Activated naive CD4-positive, alpha-beta T cell treated with anti-CD3 and anti-CD28 coated beads, Interleukin-2, amount 10 ng/mL, durations not matched to agents 7 days and 5 days (primary cell): ENCODE measurements around the gene KCNN3.
"Not testable (repeated sequence)": the region's sequence is repeated elsewhere in the genome, so short reads cannot be mapped to it uniquely, and the experiment has no call there.

Source experiments
- CTCF ChIA-PET: fragments of 350-600 bp; sonication (Branson Sonifier 250); formaldehyde crosslinking; loops from one replicate; lab custom pipeline; 2021; ENCODE audit warnings: antibody characterized with exemption; lab: Charles Lee
- DNase-seq: peaks from one replicate; pipeline ENCODE4 v3.0.0-alpha.2; 2020
- H3K27ac Mint-ChIP-seq: one replicate; pipeline ENCODE4 v1.8.0; 2021; ENCODE audit warnings: mild to moderate bottlenecking, moderate library complexity, mixed read lengths
- H3K27me3 Mint-ChIP-seq: one replicate; pipeline ENCODE4 v1.8.0; 2021; ENCODE audit warnings: mild to moderate bottlenecking, mixed read lengths
- H3K36me3 Mint-ChIP-seq: one replicate; pipeline ENCODE4 v1.8.0; 2021; ENCODE audit warnings: mixed read lengths
- H3K4me1 Mint-ChIP-seq: one replicate; pipeline ENCODE4 v1.8.0; 2021; ENCODE audit warnings: mixed read lengths
- H3K4me3 Mint-ChIP-seq: one replicate; pipeline ENCODE4 v1.8.0; 2021; ENCODE audit warnings: mild to moderate bottlenecking, moderate library complexity, mixed read lengths
- H3K9me3 Mint-ChIP-seq: one replicate; pipeline ENCODE4 v1.8.0; 2021; ENCODE audit warnings: mixed read lengths

KCNN3 gene

DNA sequence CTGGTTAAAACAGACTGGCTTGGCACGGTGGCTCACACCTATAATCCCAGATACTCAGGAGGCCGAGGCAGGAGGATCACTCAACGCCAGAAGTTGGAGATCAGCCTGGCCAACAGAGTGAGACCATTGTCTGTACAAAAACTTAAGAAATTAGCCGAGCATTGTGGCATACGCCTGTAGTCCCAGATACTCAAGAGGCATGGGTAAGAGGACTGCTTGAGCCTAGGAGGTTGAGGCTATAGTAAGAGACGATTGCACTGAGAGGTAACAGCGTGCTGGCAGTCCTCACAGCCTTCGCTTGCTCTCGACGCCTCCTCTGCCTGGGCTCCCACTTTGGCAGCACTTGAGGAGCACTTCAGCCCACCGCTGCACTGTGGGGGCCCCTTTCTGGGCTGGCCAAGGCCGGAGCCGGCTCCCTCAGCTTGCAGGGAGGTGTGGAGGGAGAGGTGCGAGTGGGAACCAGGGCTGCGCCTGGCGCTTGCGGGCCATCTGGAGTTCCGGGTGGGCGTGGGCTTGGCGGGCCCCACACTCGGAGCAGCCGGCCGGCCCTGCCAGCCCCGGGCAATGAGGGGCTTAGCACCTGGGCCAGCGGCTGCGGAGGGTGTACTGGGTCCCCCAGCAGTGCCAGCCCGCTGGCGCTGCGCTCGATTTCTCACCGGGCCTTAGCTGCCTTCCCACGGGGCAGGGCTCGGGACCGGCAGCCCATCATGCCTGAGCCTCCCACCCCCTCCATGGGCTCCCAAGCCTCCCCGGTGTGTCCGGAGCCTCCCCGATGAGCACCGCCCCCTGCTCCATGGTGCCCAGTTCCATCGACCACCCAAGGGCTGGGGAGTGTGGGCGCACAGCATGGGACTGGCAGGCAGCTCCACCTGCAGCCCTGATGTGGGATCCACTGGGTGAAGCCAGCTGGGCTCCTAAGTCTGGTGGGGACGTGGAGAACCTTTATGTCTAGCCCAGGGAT lies 199.5 kb downstream of the KCNN3 start:
- not testable (repeated sequence) for H3K27me3 Mint-ChIP-seq, H3K27ac Mint-ChIP-seq, H3K4me3 Mint-ChIP-seq, H3K36me3 Mint-ChIP-seq, H3K9me3 Mint-ChIP-seq, DNase-seq
- CTCF ChIA-PET = interaction anchor here (0.6 to 5.6 kb wide), 32 partner anchors 9 to 389 kb away, joined by 3 to 50 read pairs (median 6); partner anchors contain the start of gene PBXIP1
- H3K4me1 Mint-ChIP-seq = peaks cover 15% of the 10 kb centered on the region

- Mint-ChIP-seq H3K9me3 (peaks cover 3% of the 10 kb centered on the region), H3K36me3 (no peaks in the 10 kb centered on the region), H3K4me3 (no peak overlapping the region), H3K27me3 (no peaks in the 10 kb centered on the region), H3K4me1 (peaks cover 15% of the 10 kb centered on the region), H3K27ac (no peak overlapping the region)
- CTCF ChIA-PET = interaction anchor here (0.6 to 5.6 kb wide), 39 partner anchors 10 to 390 kb away, joined by 3 to 50 read pairs (median 5); partner anchors contain the start of genes KCNN3, PBXIP1 and PMVK
- peak; percentile 87 for DNase-seq
Measured at GRCh38 chr1:154669464-154670282, 200.4 kb downstream of the KCNN3 start.

GRCh38 chr1:154666051-154666790 lies 203.9 kb downstream of the KCNN3 start:
- no peak overlapping the region for H3K27ac Mint-ChIP-seq
- CTCF ChIA-PET = interaction anchor here (5.6 kb wide), 1 partner anchor 212 kb away, joined by 50 read pairs; no protein-coding TSS in a partner anchor

DNA sequence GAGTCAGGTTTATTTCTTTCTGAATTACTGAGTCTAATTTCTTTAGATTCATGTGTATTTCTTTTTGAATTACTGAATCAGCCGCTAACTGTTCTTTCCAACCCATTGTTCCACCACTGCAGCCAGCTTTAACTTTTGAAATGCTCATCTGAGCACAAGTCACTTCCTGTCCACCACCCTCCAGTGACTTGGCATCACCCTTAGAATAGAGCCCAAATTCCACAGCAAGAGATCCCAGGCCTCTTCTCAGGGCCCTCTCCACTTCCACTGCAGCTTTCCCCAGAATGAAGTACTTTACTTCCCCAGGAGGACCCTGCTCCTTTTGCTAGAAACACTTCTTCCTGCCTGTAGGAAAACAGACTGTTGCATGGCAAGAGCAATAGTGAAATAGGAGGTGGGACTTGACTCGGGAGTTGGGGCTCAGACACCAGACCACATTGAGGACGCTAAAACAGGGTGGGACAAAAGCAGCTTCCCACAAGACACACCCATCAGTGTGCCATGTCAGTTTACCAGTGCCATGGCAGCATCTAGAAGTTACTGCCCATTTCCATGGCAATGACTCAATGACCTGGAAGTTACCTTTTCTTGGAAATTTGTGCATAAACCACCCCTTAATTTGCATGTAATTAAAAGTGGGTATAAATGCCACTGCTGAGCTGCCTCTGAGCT lies 205.6 kb downstream of the KCNN3 start:
- peak overlapping the region; percentile 38 for H3K27ac Mint-ChIP-seq
- CTCF ChIA-PET = interaction anchor here (0.8 to 2.5 kb wide), 2 partner anchors 105 to 198 kb away, joined by 3 to 8 read pairs; no protein-coding TSS in a partner anchor

More at GRCh38 chr1:154666051-154666790, 203.9 kb downstream of the KCNN3 start:
- peaks cover 11% of the 10 kb centered on the region for H3K4me1 Mint-ChIP-seq
- no peak for DNase-seq
- peaks cover 10% of the 10 kb centered on the region for H3K27me3 Mint-ChIP-seq
- H3K36me3 Mint-ChIP-seq = no peaks in the 10 kb centered on the region
- no peak overlapping the region for H3K4me3 Mint-ChIP-seq
- no peaks in the 10 kb centered on the region for H3K9me3 Mint-ChIP-seq

DNA sequence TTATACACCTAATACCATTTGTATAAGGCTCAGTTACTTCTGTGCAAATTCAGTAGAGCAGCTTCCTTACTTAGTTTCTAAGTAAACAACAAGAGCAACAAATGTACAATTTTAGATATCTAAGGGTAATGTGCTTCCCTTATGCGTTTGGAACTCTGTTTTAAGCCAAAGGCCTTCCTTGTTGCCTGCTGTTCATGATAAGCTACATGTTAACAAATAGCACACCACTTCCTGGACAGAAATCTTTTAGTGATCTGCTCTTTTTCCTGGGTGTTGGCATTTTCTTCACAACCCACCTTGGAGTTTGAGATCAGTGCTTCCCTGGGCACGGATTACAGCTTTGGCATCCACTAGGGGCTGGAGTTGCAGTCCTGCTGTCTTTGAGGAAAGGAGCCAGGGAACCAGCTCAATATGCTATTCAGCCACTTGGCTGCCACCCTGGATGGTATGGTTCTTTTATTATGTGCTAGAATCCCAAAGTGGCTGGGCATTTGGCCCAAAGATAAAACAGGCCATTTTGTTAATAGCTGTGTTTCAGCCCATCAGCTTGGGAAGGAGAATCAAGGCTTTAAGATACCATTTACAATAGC lies 206.5 kb downstream of the KCNN3 start:
- H3K27me3 Mint-ChIP-seq = peaks cover 18% of the 10 kb centered on the region
- H3K27ac Mint-ChIP-seq = no peak overlapping the region
- H3K36me3 Mint-ChIP-seq = no peaks in the 10 kb centered on the region
- H3K4me3 Mint-ChIP-seq = no peak overlapping the region
- no peak for DNase-seq
- peaks cover 5% of the 10 kb centered on the region for H3K4me1 Mint-ChIP-seq
- CTCF ChIA-PET = interaction anchor here (1.2 to 2.5 kb wide), 2 partner anchors 97 to 104 kb away, joined by 3 to 8 read pairs; no protein-coding TSS in a partner anchor
- no peaks in the 10 kb centered on the region for H3K9me3 Mint-ChIP-seq

More for the DNA sequence above, 205.6 kb downstream of the KCNN3 start:
- Mint-ChIP-seq H3K4me1 (peaks cover 5% of the 10 kb centered on the region), H3K36me3 (no peaks in the 10 kb centered on the region), H3K4me3 (no peak overlapping the region), H3K9me3 (no peaks in the 10 kb centered on the region), H3K27me3 (peaks cover 10% of the 10 kb centered on the region)
- DNase-seq = no peak

- H3K27me3 Mint-ChIP-seq = peaks cover 39% of the 10 kb centered on the region
- H3K36me3 Mint-ChIP-seq = no peaks in the 10 kb centered on the region
- H3K9me3 Mint-ChIP-seq = no peaks in the 10 kb centered on the region
Measured at GRCh38 chr1:154661110-154661509, 209.0 kb downstream of the KCNN3 start.

GRCh38 chr1:154659823-154660592 lies 210.1 kb downstream of the KCNN3 start:
- H3K9me3 Mint-ChIP-seq = no peaks in the 10 kb centered on the region
- CTCF ChIA-PET = interaction anchor here (0.9 to 1.4 kb wide), 2 partner anchors 10 to 181 kb away, joined by 3 read pairs; no protein-coding TSS in a partner anchor
- H3K27me3 Mint-ChIP-seq = peaks cover 43% of the 10 kb centered on the region
- H3K4me1 Mint-ChIP-seq = peaks cover 5% of the 10 kb centered on the region
- no peak for DNase-seq
- H3K27ac Mint-ChIP-seq = no peak overlapping the region
- H3K36me3 Mint-ChIP-seq = no peaks in the 10 kb centered on the region
- H3K4me3 Mint-ChIP-seq = no peak overlapping the region

More at GRCh38 chr1:154661110-154661509, 209.0 kb downstream of the KCNN3 start:
- no peak for DNase-seq
- H3K4me3 Mint-ChIP-seq = no peak overlapping the region
- CTCF ChIA-PET = interaction anchor here (1.5 kb wide), 1 partner anchor 283 kb away, joined by 5 read pairs; no protein-coding TSS in a partner anchor
- H3K4me1 Mint-ChIP-seq = peaks cover 5% of the 10 kb centered on the region
- no peak overlapping the region for H3K27ac Mint-ChIP-seq

DNA sequence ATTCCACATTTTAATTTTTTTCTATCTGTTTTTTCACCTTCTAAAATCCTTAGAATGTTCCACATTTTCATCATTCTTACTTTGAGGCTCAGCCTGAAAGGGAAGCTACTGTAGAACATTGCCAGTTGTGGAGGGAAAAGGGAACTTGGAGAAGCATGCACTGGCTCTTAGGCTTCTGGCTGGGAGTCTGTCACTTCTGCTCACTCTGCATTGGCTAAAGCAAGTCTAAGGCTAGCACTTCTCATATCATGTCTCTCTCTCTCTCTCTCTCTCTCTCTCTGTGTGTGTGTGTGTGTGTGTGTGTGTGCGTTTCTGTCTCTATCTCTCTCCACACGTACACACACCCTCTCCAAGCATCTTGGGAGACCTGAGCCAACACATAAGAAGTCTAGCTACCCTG lies 212.5 kb downstream of the KCNN3 start:
- H3K27ac Mint-ChIP-seq = no peak overlapping the region
- H3K4me1 Mint-ChIP-seq = no peaks in the 10 kb centered on the region
- no peaks in the 10 kb centered on the region for H3K9me3 Mint-ChIP-seq
- no peak for DNase-seq
- CTCF ChIA-PET = interaction anchor here (0.7 to 1.5 kb wide), 4 partner anchors 10 to 225 kb away, joined by 3 to 5 read pairs (median 3); no protein-coding TSS in a partner anchor
- H3K4me3 Mint-ChIP-seq = no peak overlapping the region
- peaks cover 49% of the 10 kb centered on the region for H3K27me3 Mint-ChIP-seq
- no peaks in the 10 kb centered on the region for H3K36me3 Mint-ChIP-seq

- peaks cover 49% of the 10 kb centered on the region for H3K27me3 Mint-ChIP-seq
- CTCF ChIA-PET = no interaction called here
- no peak overlapping the region for H3K4me3 Mint-ChIP-seq
- no peak for DNase-seq
- H3K27ac Mint-ChIP-seq = no peak overlapping the region
- H3K9me3 Mint-ChIP-seq = no peaks in the 10 kb centered on the region
- H3K36me3 Mint-ChIP-seq = no peaks in the 10 kb centered on the region
- H3K4me1 Mint-ChIP-seq = no peaks in the 10 kb centered on the region
Measured at GRCh38 chr1:154652893-154653292, 217.2 kb downstream of the KCNN3 start.
